ENCODE data around the gene TIMM10.
A peak's percentile ranks its signal among the peaks of the same experiment; 100 is the strongest.

TIMM10 gene

GRCh38 chr11:57515332-57516060 is 15.1 kb downstream of the TIMM10 start, which contains the start of gene SLC43A1:
TSS of gene SLC43A1 (minus strand) at chr11:57515702. CDS start at chr11:57514111, 1,591 bp downstream.
- peak; percentile 16 for TF ChIP-seq CTCF (IDR thresholded peaks at IDR 0.05; ENCODE audit: control insufficient read depth, insufficient read depth, low read depth, low read length, missing control alignments)
- peak within 1 kb of the TSS; percentile 87 for H3K4me3 ChIP-seq (ENCODE audit: control insufficient read depth, low read depth, low read length)
- DNase-seq (ENCODE audit: low read depth): no peak

- TF ChIP-seq CTCF (IDR thresholded peaks at IDR 0.05; ENCODE audit: control insufficient read depth, insufficient read depth, low read depth, low read length, missing control alignments): no peak
- no peak for DNase-seq (ENCODE audit: low read depth)
Measured at GRCh38 chr11:57514538-57515331, 15.8 kb downstream of the TIMM10 start.

GRCh38 chr11:57513911-57514537 is 16.5 kb downstream of the TIMM10 start:
- DNase-seq (ENCODE audit: low read depth): no peak
- peak overlapping the region; percentile 87 for H3K4me3 ChIP-seq (ENCODE audit: control insufficient read depth, low read depth, low read length)
- no peak for TF ChIP-seq CTCF (IDR thresholded peaks at IDR 0.05; ENCODE audit: control insufficient read depth, insufficient read depth, low read depth, low read length, missing control alignments)

More at GRCh38 chr11:57514538-57515331, 15.8 kb downstream of the TIMM10 start:
- H3K4me3 ChIP-seq (ENCODE audit: control insufficient read depth, low read depth, low read length): peak overlapping the region; percentile 87

GRCh38 chr11:57513452-57513795 is 17.1 kb downstream of the TIMM10 start:
- DNase-seq (ENCODE audit: low read depth): no peak
- no peak for TF ChIP-seq CTCF (IDR thresholded peaks at IDR 0.05; ENCODE audit: control insufficient read depth, insufficient read depth, low read depth, low read length, missing control alignments)
- H3K4me3 ChIP-seq (ENCODE audit: control insufficient read depth, low read depth, low read length): no peak overlapping the region

- DNase-seq (ENCODE audit: low read depth): no peak
- H3K4me3 ChIP-seq (ENCODE audit: control insufficient read depth, low read depth, low read length): no peak overlapping the region
- TF ChIP-seq CTCF (IDR thresholded peaks at IDR 0.05; ENCODE audit: control insufficient read depth, insufficient read depth, low read depth, low read length, missing control alignments): no peak
Measured at GRCh38 chr11:57512646-57513451, 17.7 kb downstream of the TIMM10 start.

Data from AG09309 (cell line).